Measurements from ENCODE around the gene GTF3A. TPM values are rescaled to one million over a fixed set of nuclear protein-coding genes. Genes with fewer than 3 reads are reported as not detected.

Gene GTF3A
- total and polyA plus RNA-seq, 2 of the 8 experiments (the other 6 are each of a cell fraction or from before 2014, with no cell fraction given) = 41.6 to 96.5 TPM

DNA sequence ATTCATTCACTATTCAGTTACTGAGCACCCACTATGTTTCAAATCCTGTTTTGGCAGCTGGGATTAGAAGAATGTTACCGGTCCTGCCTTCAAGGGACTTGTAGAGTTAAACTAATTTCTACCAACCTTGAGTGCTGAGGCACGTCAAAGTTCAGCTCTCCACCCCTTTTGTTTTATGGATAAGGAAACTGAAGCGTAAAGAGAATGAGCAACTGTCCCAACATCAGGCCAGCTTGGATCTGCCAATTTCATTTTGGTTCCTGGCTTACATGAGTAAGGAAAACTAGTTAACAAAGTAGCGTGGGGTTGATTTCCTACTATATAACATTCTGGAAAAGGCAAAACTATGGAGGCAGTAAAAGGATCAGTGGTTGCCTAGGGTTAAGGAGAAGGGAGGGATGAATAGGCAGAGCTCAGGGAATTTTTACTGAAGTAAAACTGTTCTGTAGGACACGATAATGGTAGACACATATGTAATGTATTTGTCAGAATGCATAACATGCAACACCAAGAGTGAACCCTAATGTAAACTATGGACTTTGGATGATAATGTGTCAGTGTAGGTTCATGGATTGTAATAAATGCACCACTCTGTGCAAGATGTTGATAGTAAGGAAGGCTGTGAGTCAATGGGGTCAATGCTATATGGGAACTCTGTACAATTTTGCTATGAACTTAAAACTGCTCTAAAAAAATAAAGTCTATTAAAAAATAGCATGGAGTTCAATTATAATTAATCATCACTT lies 45.8 kb downstream of the GTF3A start (continued):
- TF ChIP-seq, protein P1, sequence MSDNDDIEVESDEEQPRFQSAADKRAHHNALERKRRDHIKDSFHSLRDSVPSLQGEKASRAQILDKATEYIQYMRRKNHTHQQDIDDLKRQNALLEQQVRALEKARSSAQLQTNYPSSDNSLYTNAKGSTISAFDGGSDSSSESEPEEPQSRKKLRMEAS (IDR thresholded peaks at IDR 0.05) = no peak
- TF ChIP-seq JUN (IDR thresholded peaks at IDR 0.05; ENCODE audit: low read depth, low read length) = no peak
